Caco-2 (cell line): ENCODE results near the gene PRDM2. TPM values are rescaled to one million over a fixed set of nuclear protein-coding genes. Genes with fewer than 3 reads are reported as not detected.

ENCODE experiments used
- BruUV-seq: library from RNA; stranded (reverse); fragments of 400-500 nt; replicated peaks from 2 replicates; lab custom pipeline; 2021; lab: Mats Ljungman, UMichigan
- CTCF ChIA-PET: fragments of 300-600 bp; sonication (Branson Sonifier 250); formaldehyde crosslinking; loops from one replicate; lab custom pipeline; 2022; ENCODE audit warnings: antibody characterized with exemption; lab: Charles Lee
- POLR2A ChIA-PET: fragments of 300-600 bp; sonication (Branson Sonifier 250); formaldehyde crosslinking; loops from one replicate; lab custom pipeline; 2022; ENCODE audit warnings: antibody characterized with exemption; lab: Charles Lee
- DNase-seq, 2 experiments: peaks; one replicate each; pipeline versions ENCODE4 v3.0.0 to v3.0.0-alpha.2; 2020 to 2022
- H3K27me3 ChIP-seq: replicated peaks from 2 replicates; pipeline ENCODE4 v1.6.0; 2011; ENCODE audit warnings: low read length; ENCODE audit not compliant: control insufficient read depth, insufficient read depth
- H3K36me3 ChIP-seq: 2 replicates; pipeline ENCODE4 v1.5.1; 2011; ENCODE audit warnings: low read length; ENCODE audit not compliant: control insufficient read depth, insufficient read depth
- H3K4me1 ChIP-seq: fragments of 250-450 bp; sonication (Bioruptor Pico); 2 replicates; pipeline ENCODE4 v1.5.1; 2020; ENCODE audit warnings: mild to moderate bottlenecking
- H3K4me3 ChIP-seq: 2 replicates; pipeline ENCODE4 v1.5.1; 2011; ENCODE audit warnings: low read depth, mild to moderate bottlenecking, control low read depth, low read length
- H3K9me3 ChIP-seq: fragments of 250-450 bp; sonication (Bioruptor Pico); 2 replicates; pipeline ENCODE4 v1.5.1; 2020; ENCODE audit warnings: mild to moderate bottlenecking, moderate library complexity
- H3K27ac Mint-ChIP-seq: one replicate; pipeline ENCODE4 v1.8.0; 2022; ENCODE audit warnings: mixed read lengths; ENCODE audit not compliant: unreplicated experiment
- H3K27me3 Mint-ChIP-seq: one replicate; pipeline ENCODE4 v1.8.0; 2022; ENCODE audit warnings: mixed read lengths; ENCODE audit not compliant: insufficient read depth, unreplicated experiment
- H3K36me3 Mint-ChIP-seq: one replicate; pipeline ENCODE4 v1.8.0; 2022; ENCODE audit warnings: mild to moderate bottlenecking, mixed read lengths; ENCODE audit not compliant: insufficient read depth, unreplicated experiment
- H3K4me1 Mint-ChIP-seq: one replicate; pipeline ENCODE4 v1.8.0; 2022; ENCODE audit warnings: low read depth, mixed read lengths; ENCODE audit not compliant: unreplicated experiment
- H3K4me3 Mint-ChIP-seq: one replicate; pipeline ENCODE4 v1.8.0; 2022; ENCODE audit warnings: mild to moderate bottlenecking, moderate library complexity, mixed read lengths; ENCODE audit not compliant: unreplicated experiment
- H3K9me3 Mint-ChIP-seq: one replicate; pipeline ENCODE4 v1.8.0; 2022; ENCODE audit warnings: mixed read lengths; ENCODE audit not compliant: unreplicated experiment
- intact Hi-C: fragments of 100-400 bp; cut with micrococcal nuclease; formaldehyde crosslinking; loops from one replicate; pipeline ENCODE4 v1.10.0; 2022; ENCODE audit not compliant: unreplicated experiment
- total RNA-seq: library from RNA; stranded (reverse); gene quantifications from 2 replicates; pipeline ENCODE4 v1.2.3, GENCODE V29; 2022
- TF ChIP-seq, protein P1 (sequence below), 2 experiments: fragments of 200-600 bp in 1 of 2; IDR thresholded peaks; 1 replicate in 1 of 2; 2 replicates in 1 of 2; pipeline versions ENCODE4 v1.5.1 to v1.8.0; 2011 to 2022; ENCODE audit warnings: antibody characterized with exemption in 1 of 2, control low read depth in 1 of 2, inconsistent platforms in 1 of 2, low read depth in 1 of 2, low read length in 1 of 2, mild to moderate bottlenecking in 1 of 2, moderate library complexity in 1 of 2; ENCODE audit not compliant: insufficient read depth in 1 of 2, severe bottlenecking in 1 of 2, unreplicated experiment in 1 of 2

Gene PRDM2
- total RNA-seq, 1 experiment from 2014 or later: 32.7 TPM

- Mint-ChIP-seq H3K9me3 (no peaks in the 10 kb centered on the region), H3K36me3 (no peaks in the 10 kb centered on the region), H3K27ac (no peak overlapping the region), H3K4me3 (no peak overlapping the region), H3K4me1 (no peaks in the 10 kb centered on the region), H3K27me3 (peaks cover 2% of the 10 kb centered on the region)
- Histone ChIP-seq H3K36me3 (no peaks in the 10 kb centered on the region), H3K27me3 (no peaks in the 10 kb centered on the region), H3K9me3 (no peaks in the 10 kb centered on the region), H3K4me1 (no peaks in the 10 kb centered on the region), H3K4me3 (no peak overlapping the region)
- CTCF ChIA-PET: no interaction called here
- no peak for DNase-seq
- intact Hi-C loops: no loop called here
- POLR2A ChIA-PET: no interaction called here
- no TSS peak for BruUV-seq
- TF ChIP-seq, protein P1, sequence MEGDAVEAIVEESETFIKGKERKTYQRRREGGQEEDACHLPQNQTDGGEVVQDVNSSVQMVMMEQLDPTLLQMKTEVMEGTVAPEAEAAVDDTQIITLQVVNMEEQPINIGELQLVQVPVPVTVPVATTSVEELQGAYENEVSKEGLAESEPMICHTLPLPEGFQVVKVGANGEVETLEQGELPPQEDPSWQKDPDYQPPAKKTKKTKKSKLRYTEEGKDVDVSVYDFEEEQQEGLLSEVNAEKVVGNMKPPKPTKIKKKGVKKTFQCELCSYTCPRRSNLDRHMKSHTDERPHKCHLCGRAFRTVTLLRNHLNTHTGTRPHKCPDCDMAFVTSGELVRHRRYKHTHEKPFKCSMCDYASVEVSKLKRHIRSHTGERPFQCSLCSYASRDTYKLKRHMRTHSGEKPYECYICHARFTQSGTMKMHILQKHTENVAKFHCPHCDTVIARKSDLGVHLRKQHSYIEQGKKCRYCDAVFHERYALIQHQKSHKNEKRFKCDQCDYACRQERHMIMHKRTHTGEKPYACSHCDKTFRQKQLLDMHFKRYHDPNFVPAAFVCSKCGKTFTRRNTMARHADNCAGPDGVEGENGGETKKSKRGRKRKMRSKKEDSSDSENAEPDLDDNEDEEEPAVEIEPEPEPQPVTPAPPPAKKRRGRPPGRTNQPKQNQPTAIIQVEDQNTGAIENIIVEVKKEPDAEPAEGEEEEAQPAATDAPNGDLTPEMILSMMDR (IDR thresholded peaks at IDR 0.05; ENCODE audit: insufficient read depth in 1 of 2, low read depth in 1 of 2, low read length in 1 of 2, severe bottlenecking in 1 of 2, unreplicated experiment in 1 of 2): no peak
Measured at GRCh38 chr1:13836136-13836535, 136.1 kb downstream of the PRDM2 start.

GRCh38 chr1:13836631-13837030, 136.6 kb downstream of the PRDM2 start:
- no peak overlapping the region for H3K4me3 Mint-ChIP-seq
- Histone ChIP-seq H3K4me3 (no peak overlapping the region), H3K27me3 (no peaks in the 10 kb centered on the region), H3K4me1 (no peaks in the 10 kb centered on the region), H3K36me3 (no peaks in the 10 kb centered on the region), H3K9me3 (no peaks in the 10 kb centered on the region)
- intact Hi-C loops: no loop called here
- no peaks in the 10 kb centered on the region for H3K4me1 Mint-ChIP-seq
- POLR2A ChIA-PET: no interaction called here
- TF ChIP-seq, protein P1 (IDR thresholded peaks at IDR 0.05; ENCODE audit: insufficient read depth in 1 of 2, low read depth in 1 of 2, low read length in 1 of 2, severe bottlenecking in 1 of 2, unreplicated experiment in 1 of 2): no peak
- no peaks in the 10 kb centered on the region for H3K36me3 Mint-ChIP-seq
- H3K27ac Mint-ChIP-seq: no peak overlapping the region
- DNase-seq: no peak
- CTCF ChIA-PET: no interaction called here
- peaks cover 2% of the 10 kb centered on the region for H3K27me3 Mint-ChIP-seq
- no peaks in the 10 kb centered on the region for H3K9me3 Mint-ChIP-seq
- no TSS peak for BruUV-seq

DNA sequence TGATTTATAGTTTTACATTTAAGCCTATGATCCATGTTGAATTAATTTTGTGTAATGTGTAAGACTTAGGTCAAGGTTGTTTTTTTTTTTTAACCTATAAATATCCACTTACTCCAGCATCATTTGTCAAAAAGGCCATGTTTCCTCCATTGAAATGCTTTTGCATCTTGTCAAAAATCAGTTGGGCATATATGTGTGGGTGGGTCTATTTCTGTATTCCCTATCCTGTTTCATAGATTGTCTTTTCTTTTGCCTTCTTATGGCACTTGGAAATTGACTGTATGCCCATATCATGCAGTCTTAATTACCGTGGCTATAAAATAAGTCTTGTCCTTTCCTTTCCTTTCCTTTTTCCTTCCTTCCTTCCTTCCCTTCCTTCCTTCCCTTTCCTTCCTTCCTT, 138.2 kb downstream of the PRDM2 start:
- intact Hi-C loops: no loop called here
- Mint-ChIP-seq H3K27me3 (peaks cover 2% of the 10 kb centered on the region), H3K4me1 (no peaks in the 10 kb centered on the region), H3K9me3 (no peaks in the 10 kb centered on the region), H3K36me3 (no peaks in the 10 kb centered on the region), H3K27ac (no peak overlapping the region), H3K4me3 (no peak overlapping the region)
- BruUV-seq: no TSS peak
- DNase-seq: no peak
- Histone ChIP-seq H3K4me1 (no peaks in the 10 kb centered on the region), H3K36me3 (no peaks in the 10 kb centered on the region), H3K4me3 (no peak overlapping the region), H3K27me3 (no peaks in the 10 kb centered on the region), H3K9me3 (no peaks in the 10 kb centered on the region)
- ChIA-PET CTCF (no interaction called here), POLR2A (no interaction called here)
- TF ChIP-seq, protein P1 (IDR thresholded peaks at IDR 0.05; ENCODE audit: insufficient read depth in 1 of 2, low read depth in 1 of 2, low read length in 1 of 2, severe bottlenecking in 1 of 2, unreplicated experiment in 1 of 2): no peak
